ENCODE results near the gene OSTM1.

OSTM1 gene

GRCh38 chr6:108106694-108107093 is 32.2 kb upstream of the OSTM1 start:
- H4K20me1 ChIP-seq, result no peaks in the 10 kb centered on the region
- no peak for TF ChIP-seq Cebpa-rat (IDR thresholded peaks at IDR 0.05)
- no peak overlapping the region for H3K4me3 ChIP-seq

GRCh38 chr6:108106261-108106660 is 31.7 kb upstream of the OSTM1 start:
- Histone ChIP-seq H3K9ac (no peak overlapping the region), H3K4me2 (no peak overlapping the region), H3K9me3 (replicated peaks in 1 of 11) (no peaks in the 10 kb centered on the region), H3K4me1 (no peaks in the 10 kb centered on the region), H3K4me3 (no peak overlapping the region), H3K27me3 (peaks cover 0 to 10% (median 5%) of the 10 kb centered on the region in 11 experiments; a peak in 11 of 22 replicates), H3K27ac (no peak overlapping the region), H3K36me3 (no peaks in the 10 kb centered on the region), H4K20me1 (no peaks in the 10 kb centered on the region)
- no peak for TF ChIP-seq Cebpa-rat (IDR thresholded peaks at IDR 0.05)

More at GRCh38 chr6:108106694-108107093, 32.2 kb upstream of the OSTM1 start:
- H3K36me3 ChIP-seq, result no peaks in the 10 kb centered on the region
- H3K27me3 ChIP-seq, result peaks cover 0 to 15% (median 9%) of the 10 kb centered on the region in 11 experiments; a peak in 15 of 22 replicates
- H3K27ac ChIP-seq, result no peak overlapping the region
- no peak overlapping the region for H3K9ac ChIP-seq
- H3K4me2 ChIP-seq, result no peak overlapping the region
- H3K9me3 ChIP-seq (replicated peaks in 1 of 11), result no peaks in the 10 kb centered on the region
- no peaks in the 10 kb centered on the region for H3K4me1 ChIP-seq

- H3K4me3 ChIP-seq, result no peak overlapping the region
- no peaks in the 10 kb centered on the region for H4K20me1 ChIP-seq
- H3K4me1 ChIP-seq, result no peaks in the 10 kb centered on the region
- peaks cover 0 to 4% (median 0%) of the 10 kb centered on the region in 11 experiments; a peak in 5 of 22 replicates for H3K27me3 ChIP-seq
- no peaks in the 10 kb centered on the region for H3K9me3 ChIP-seq (replicated peaks in 1 of 11)
- no peaks in the 10 kb centered on the region for H3K36me3 ChIP-seq
- H3K27ac ChIP-seq, result no peak overlapping the region
- TF ChIP-seq Cebpa-rat (IDR thresholded peaks at IDR 0.05), result no peak
- no peak overlapping the region for H3K9ac ChIP-seq
- H3K4me2 ChIP-seq, result no peak overlapping the region
Measured at GRCh38 chr6:108105571-108105970, 31.0 kb upstream of the OSTM1 start.

GRCh38 chr6:108102965-108103364 is 28.4 kb upstream of the OSTM1 start:
- Histone ChIP-seq H3K27ac (no peak overlapping the region), H3K9me3 (replicated peaks in 1 of 11) (peaks cover 0 to 3% (median 0%) of the 10 kb centered on the region in 11 experiments; a peak in 1 of 22 replicates), H3K9ac (no peak overlapping the region), H3K4me1 (peaks cover 0 to 8% (median 0%) of the 10 kb centered on the region in 10 experiments; a peak in 4 of 20 replicates), H4K20me1 (no peaks in the 10 kb centered on the region), H3K36me3 (no peaks in the 10 kb centered on the region), H3K27me3 (no peaks in the 10 kb centered on the region; a peak in 1 of 22 replicates), H3K4me3 (no peak overlapping the region), H3K4me2 (no peak overlapping the region)
- TF ChIP-seq Cebpa-rat (IDR thresholded peaks at IDR 0.05), result no peak

GRCh38 chr6:108100003-108100402 is 25.5 kb upstream of the OSTM1 start:
- no peaks in the 10 kb centered on the region for H4K20me1 ChIP-seq

GRCh38 chr6:108097882-108098281 is 23.3 kb upstream of the OSTM1 start:
- Histone ChIP-seq H3K4me2 (no peak overlapping the region), H3K9me3 (replicated peaks in 1 of 11) (peaks cover 0 to 3% (median 0%) of the 10 kb centered on the region in 11 experiments; a peak in 1 of 22 replicates), H3K4me1 (peaks cover 0 to 8% (median 0%) of the 10 kb centered on the region in 10 experiments; a peak in 4 of 20 replicates), H3K9ac (no peak overlapping the region), H3K36me3 (no peaks in the 10 kb centered on the region), H4K20me1 (no peaks in the 10 kb centered on the region), H3K4me3 (no peak overlapping the region), H3K27me3 (no peaks in the 10 kb centered on the region), H3K27ac (no peak overlapping the region)
- TF ChIP-seq Cebpa-rat (IDR thresholded peaks at IDR 0.05), result no peak

More at GRCh38 chr6:108100003-108100402, 25.5 kb upstream of the OSTM1 start:
- Histone ChIP-seq H3K4me2 (peak overlapping the region in 2 of 11 experiments; percentile 39 to 42; a peak in 3 of 22 replicates), H3K9me3 (replicated peaks in 1 of 11) (peaks cover 0 to 3% (median 0%) of the 10 kb centered on the region in 11 experiments; a peak in 1 of 22 replicates), H3K27me3 (no peaks in the 10 kb centered on the region), H3K36me3 (no peaks in the 10 kb centered on the region), H3K9ac (no peak overlapping the region), H3K4me1 (peaks cover 0 to 8% (median 0%) of the 10 kb centered on the region in 10 experiments; a peak in 4 of 20 replicates), H3K4me3 (no peak overlapping the region), H3K27ac (no peak overlapping the region)
- no peak for TF ChIP-seq Cebpa-rat (IDR thresholded peaks at IDR 0.05)

GRCh38 chr6:108093781-108094300 is 19.3 kb upstream of the OSTM1 start:
- Histone ChIP-seq H4K20me1 (no peaks in the 10 kb centered on the region), H3K4me3 (no peak overlapping the region)
- TF ChIP-seq Cebpa-rat (IDR thresholded peaks at IDR 0.05), result no peak

DNA sequence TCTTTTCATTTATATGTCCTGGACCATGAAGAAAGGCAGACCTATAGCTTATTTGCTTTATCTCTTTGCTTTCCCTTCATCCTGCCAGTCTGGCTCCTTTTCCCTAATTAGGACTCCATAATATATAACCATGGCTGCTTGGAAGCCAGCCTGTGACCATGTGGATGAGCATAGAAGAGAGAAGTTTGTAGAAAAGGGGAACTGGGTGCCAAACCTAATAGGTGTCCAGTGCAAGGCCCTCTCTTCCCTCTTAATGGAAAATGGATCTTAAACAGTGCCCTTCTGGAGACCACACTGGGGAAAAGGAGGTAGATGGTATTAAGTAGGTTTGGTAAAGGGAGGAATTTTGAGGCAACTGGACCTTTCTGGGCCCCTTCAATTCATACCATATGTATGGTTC is 16.7 kb upstream of the OSTM1 start:
- Histone ChIP-seq H3K36me3 (no peaks in the 10 kb centered on the region), H3K4me3 (no peak overlapping the region), H3K27me3 (no peaks in the 10 kb centered on the region), H4K20me1 (no peaks in the 10 kb centered on the region), H3K27ac (no peak overlapping the region), H3K4me2 (no peak overlapping the region), H3K9ac (no peak overlapping the region), H3K9me3 (replicated peaks in 1 of 11) (no peaks in the 10 kb centered on the region), H3K4me1 (no peaks in the 10 kb centered on the region)
- no peak for TF ChIP-seq Cebpa-rat (IDR thresholded peaks at IDR 0.05)

More at GRCh38 chr6:108093781-108094300, 19.3 kb upstream of the OSTM1 start:
- H3K9me3 ChIP-seq (replicated peaks in 1 of 11), result peaks cover 0 to 3% (median 0%) of the 10 kb centered on the region in 11 experiments; a peak in 1 of 22 replicates
- H3K4me1 ChIP-seq, result no peaks in the 10 kb centered on the region
- no peak overlapping the region for H3K27ac ChIP-seq
- H3K4me2 ChIP-seq, result no peak overlapping the region
- no peak overlapping the region for H3K9ac ChIP-seq
- no peaks in the 10 kb centered on the region for H3K27me3 ChIP-seq
- H3K36me3 ChIP-seq, result no peaks in the 10 kb centered on the region

DNA sequence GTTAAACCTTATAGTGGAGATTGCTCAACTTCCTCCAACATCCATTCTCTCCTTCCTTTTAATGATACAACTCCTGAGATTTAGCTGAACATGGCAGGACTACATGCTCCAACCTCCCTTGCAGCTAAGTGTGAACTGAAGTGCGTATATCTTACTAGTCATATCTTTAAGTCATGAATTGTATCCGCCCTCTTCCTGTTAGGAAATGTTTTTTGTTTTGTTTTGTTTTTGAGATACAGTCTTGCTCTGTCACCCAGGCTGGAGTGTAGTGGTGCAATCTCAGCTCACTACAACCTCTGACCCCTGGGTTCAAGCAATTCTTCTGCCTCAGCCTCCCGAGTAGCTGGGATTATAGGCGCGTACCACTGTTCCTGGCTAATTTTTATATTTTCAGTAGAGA is 8.8 kb upstream of the OSTM1 start:
- Histone ChIP-seq H3K27ac (no peak overlapping the region), H3K9ac (no peak overlapping the region), H3K4me1 (peaks cover 0 to 7% (median 4%) of the 10 kb centered on the region in 10 experiments; a peak in 8 of 20 replicates), H3K36me3 (no peaks in the 10 kb centered on the region), H3K4me2 (peak overlapping the region in 3 of 11 experiments; percentile 8 to 24 (median 10); a peak in 3 of 22 replicates), H4K20me1 (no peaks in the 10 kb centered on the region), H3K4me3 (no peak overlapping the region), H3K27me3 (no peaks in the 10 kb centered on the region), H3K9me3 (replicated peaks in 1 of 11) (no peaks in the 10 kb centered on the region)
- no peak for TF ChIP-seq Cebpa-rat (IDR thresholded peaks at IDR 0.05)

GRCh38 chr6:108082539-108082938 is 8.0 kb upstream of the OSTM1 start:
- H3K4me3 ChIP-seq, result no peak overlapping the region
- no peak overlapping the region for H3K4me2 ChIP-seq
- peaks cover 0 to 7% (median 4%) of the 10 kb centered on the region in 10 experiments; a peak in 8 of 20 replicates for H3K4me1 ChIP-seq
- H4K20me1 ChIP-seq, result no peaks in the 10 kb centered on the region
- no peak overlapping the region for H3K27ac ChIP-seq
- H3K9ac ChIP-seq, result no peak overlapping the region
- no peaks in the 10 kb centered on the region for H3K9me3 ChIP-seq (replicated peaks in 1 of 11)
- no peak for TF ChIP-seq Cebpa-rat (IDR thresholded peaks at IDR 0.05)
- H3K27me3 ChIP-seq, result no peaks in the 10 kb centered on the region
- no peaks in the 10 kb centered on the region for H3K36me3 ChIP-seq
